ENCODE data around the gene PNPLA1.

GRCh38 chr6:36249536-36249935 lies 20.3 kb upstream of the PNPLA1 start:
- TF ChIP-seq POLR2A (IDR thresholded peaks at IDR 0.05), result no peak
- TF ChIP-seq CTCF (IDR thresholded peaks at IDR 0.05), result no peak
